GM18867 (cell line): ENCODE results near the gene LRCH4.
"Not testable (repeated sequence)": the region's sequence is repeated elsewhere in the genome, so short reads cannot be mapped to it uniquely, and the experiment has no call there.

Experiments
- ATAC-seq: cut with Tn5 transposase; IDR thresholded peaks from one replicate; pipeline ENCODE4 v1.9.1; 2021; ENCODE audit warnings: mild to moderate bottlenecking, moderate library complexity; ENCODE audit not compliant: unreplicated experiment

LRCH4 gene

DNA sequence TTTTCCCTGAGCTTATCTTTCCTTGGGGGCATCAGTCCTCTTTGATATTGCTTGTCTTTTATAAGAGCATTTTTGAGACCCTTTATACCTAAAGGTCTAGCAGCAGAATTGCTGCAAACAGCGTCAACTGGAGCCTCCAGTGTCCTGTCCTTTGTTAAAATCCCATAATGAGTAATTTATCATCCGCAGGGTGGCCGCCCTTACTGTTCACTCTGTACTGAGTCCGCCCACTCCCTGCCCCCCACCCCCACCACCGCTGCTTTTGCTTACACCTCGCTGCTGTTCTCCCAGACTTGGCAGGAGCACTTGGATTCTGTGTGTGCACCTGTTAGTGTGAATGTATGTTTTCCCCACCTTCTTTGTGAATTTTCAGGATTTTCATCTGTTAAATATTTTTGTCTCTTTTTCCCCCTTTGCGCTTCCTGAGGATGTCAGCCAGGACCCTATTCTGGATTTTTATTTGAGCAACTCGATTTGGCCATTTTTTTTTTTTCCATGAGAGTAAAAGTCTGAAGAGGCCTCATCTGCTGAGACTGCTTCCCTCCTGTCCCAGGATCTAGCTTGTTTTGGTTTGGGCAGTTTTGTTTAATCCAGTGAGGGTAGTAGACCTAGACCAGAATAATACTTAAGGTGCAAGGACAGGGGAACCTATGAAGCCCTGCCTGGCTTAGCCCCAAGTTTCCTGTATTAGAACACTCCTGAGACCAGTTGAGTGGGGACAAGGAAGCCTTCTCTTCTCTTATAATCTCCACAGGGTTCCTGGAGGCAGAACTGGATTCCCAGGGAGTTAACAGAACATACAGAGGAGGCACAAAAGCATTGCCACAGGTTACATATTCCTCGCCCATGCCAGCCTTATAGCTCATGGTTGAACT lies 38.8 kb downstream of the LRCH4 start:
- ATAC-seq = no peak

DNA sequence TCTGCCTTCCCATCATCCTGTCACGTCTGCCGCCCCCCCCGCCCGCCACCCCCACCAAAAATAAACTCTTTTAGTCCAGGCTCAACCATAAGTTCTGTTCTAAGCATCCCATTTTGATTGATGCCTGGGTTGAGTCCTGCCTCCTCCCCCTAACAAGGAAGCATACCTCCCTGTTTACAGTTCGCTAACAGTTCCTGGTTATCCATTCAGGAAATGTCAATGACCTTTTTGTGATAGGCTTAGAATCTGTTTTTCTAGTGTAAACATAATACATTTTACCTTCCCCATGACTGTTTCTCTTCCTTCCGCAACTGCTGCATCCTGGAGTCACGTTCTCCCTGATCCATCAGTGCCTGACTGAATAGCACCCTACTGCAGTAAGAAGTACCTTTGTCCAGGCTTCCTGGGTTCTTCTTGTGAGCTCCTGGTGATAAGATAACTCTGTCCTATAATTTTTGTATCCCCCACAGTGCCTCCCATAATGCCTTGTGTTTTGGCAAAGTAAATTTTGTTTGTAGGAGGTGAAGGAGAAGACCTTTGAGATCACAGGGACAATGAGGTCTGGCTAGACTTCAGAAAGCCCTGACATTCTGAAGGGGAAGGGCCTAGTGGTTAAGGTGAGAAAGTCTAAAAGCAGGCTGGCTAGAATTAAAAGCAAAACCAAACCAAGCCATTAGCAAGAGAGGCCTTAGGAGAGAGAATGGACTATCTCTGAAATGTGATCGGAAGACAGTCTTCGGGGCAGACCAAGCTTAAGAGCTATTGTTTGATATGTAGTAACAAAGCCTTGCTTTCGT lies 39.6 kb downstream of the LRCH4 start:
- ATAC-seq = peak; percentile 57

DNA sequence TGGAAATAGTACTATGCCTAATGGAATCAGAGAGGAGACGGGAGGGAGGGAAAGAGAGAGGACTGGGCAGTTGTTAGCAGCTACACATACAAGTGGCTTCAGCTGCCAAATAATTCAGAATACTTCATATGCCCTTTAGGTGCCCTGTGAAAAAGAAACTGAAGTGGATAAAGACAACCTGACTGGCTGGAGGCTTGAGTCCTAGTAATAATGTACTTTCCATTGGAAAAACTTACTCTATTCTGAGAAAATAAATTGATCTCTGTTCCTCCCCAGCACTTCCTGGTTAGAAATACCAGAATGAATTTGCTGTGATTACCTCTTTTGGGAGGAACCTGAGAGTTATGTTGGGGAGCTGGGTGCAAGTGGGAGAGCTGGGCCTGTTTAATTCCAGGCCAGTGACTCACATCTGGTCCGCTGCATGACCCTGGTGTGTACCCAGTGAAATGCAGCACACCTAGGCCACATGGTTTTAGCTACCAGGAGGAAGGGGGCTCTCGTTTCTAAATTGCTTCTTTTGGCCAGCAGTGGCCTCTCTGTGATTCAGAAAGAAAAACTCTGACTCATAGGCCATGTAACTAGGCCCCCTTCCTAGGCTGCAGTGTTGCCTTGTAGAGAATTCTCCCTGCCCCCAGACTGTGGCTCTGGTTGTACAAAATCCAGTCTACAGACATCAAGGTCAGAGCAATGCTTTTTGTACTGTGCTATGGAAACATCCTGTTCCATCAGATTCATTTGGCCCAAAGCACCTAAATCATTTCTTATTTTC lies 40.4 kb downstream of the LRCH4 start:
- peak; percentile 33 for ATAC-seq

GRCh38 chr7:100544967-100545359 lies 41.0 kb downstream of the LRCH4 start:
- ATAC-seq = no peak

GRCh38 chr7:100544386-100544785 lies 41.5 kb downstream of the LRCH4 start:
- no peak for ATAC-seq

- no peak for ATAC-seq
Measured at GRCh38 chr7:100543586-100543985, 42.3 kb downstream of the LRCH4 start.

- ATAC-seq = not testable (repeated sequence)
Measured at GRCh38 chr7:100541309-100541708, 44.6 kb downstream of the LRCH4 start.

- no peak for ATAC-seq
Measured at GRCh38 chr7:100540073-100540723, 45.7 kb downstream of the LRCH4 start.

- no peak for ATAC-seq
Measured at GRCh38 chr7:100539436-100540006, 46.4 kb downstream of the LRCH4 start.

DNA sequence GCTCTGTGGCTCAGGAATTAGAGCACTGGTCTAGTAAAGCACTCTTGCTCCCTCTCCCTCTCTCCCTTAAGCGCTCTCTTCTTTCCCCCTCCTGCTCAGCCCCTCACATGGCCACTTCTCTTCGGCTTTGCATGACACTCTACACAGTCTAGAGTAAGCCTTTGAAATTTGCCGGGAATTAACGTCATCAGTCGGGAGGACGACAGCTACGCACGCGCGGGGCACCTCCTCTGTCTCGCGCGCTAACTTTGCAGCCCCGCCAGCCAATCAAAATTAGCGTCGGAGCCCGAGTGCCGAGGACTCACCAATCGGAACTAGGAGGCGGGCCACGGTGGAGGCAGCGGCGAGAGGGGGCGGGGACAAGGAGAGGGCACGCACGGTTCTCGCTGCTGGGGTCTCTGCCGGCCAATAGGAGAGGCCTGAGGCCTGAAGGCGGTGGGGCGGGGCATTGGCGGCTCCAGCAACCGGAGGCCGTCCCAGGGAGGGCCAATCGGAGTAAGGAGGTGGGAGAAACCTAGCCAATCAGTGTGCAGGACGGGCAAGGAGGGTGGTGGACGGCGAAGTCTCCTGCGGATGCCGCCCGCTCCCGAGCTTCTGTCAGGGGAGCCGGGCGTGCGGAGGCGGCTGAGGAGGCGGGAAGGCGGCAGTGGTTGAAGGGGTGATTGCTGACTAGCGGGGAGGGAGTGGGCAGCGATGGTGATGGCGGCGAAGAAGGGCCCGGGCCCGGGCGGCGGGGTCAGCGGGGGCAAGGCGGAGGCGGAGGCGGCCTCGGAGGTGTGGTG lies 47.1 kb downstream of the LRCH4 start, which contains the start of gene AGFG2:
AGFG2 (plus strand) TSS at position 550 of the 782 bp plus-strand sequence; CDS start at position 694, 144 bp downstream.
- peak; percentile 92 for ATAC-seq

- ATAC-seq = no peak
Measured at GRCh38 chr7:100538348-100538653, 47.6 kb downstream of the LRCH4 start.

DNA sequence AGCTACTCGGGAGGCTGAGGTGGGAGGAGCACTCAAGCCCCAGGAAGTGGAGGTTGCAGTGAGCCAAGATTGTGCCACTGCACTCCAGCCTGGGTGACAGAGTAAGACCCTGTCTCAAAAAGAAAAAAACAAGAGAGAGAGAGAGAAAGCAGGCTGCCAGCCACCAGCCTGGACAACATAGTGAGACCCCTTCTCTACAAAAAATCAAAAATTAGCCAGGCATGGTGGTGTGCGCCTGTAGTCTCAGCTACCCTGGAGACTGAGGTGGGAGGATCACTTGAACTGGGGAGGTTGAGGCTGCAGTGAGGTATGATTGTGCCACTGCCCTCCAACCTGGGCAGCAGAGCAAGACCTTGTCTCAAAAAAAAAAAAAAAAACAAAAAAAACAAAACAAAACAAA lies 49.2 kb downstream of the LRCH4 start:
- ATAC-seq = not testable (repeated sequence)

- ATAC-seq = not testable (repeated sequence)
Measured at GRCh38 chr7:100535982-100536381, 49.9 kb downstream of the LRCH4 start.

DNA sequence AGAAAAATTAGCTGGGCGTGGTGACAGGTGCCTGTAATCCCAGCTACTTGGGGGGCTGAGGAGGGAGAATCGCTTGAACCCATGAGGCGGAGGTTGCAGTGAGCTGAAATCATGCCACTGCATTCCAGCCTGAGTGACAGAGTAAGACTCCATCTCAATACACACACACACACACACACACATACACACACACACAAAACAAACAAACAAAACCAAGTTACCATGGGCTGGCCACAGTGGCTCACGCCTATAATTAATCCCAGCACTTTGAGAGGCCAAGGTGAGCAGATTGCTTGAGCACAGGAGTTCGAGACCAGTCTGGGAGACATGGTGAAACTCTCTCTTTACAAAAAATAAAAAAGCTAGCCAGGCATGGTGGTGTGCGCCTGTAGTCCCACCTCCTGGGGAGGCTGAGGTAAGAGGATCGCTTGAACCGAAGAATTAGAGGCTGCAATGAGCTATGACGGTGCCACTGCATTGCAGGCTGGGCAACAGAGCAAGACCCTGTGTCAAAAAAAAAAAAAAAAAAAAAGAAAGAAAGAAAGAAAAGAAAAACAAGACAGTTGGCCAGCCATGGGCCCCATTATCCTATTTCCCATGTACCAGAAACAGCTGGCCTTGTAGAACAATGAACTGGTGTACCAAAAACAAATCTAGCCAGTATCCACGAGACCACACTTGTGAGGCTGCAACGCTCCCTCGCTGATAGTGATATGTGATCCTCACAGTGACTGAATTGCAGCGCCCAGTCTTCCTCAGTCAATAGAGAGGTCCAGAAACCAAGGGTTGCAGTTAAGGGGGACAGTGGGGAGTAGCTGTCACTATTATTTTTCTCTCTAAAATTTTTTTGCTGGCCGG lies 53.5 kb downstream of the LRCH4 start:
- ATAC-seq = no peak

- ATAC-seq = not testable (repeated sequence)
Measured at GRCh38 chr7:100528108-100528866, 57.6 kb downstream of the LRCH4 start.
